DMS114 treated with DMSO at 0.1 percent for 48 hours (cell line): ENCODE data around the gene SLC12A1.

Source experiments
- DNase-seq: peaks from one replicate; lab custom pipeline; 2025; ENCODE audit not compliant: unreplicated experiment; lab: John Stamatoyannopoulos, UW

SLC12A1 gene

GRCh38 chr15:48205981-48206380 lies at the start of gene SLC12A1:
SLC12A1 (plus strand) TSS chr15:48206302; CDS start chr15:48207720, 1,418 bp downstream.
- no peak for DNase-seq

GRCh38 chr15:48168616-48169015 lies 37.5 kb upstream of the SLC12A1 start:
- no peak for DNase-seq

GRCh38 chr15:48170981-48171380 lies 35.1 kb upstream of the SLC12A1 start:
- DNase-seq, result no peak

GRCh38 chr15:48175126-48175525 lies 31.0 kb upstream of the SLC12A1 start:
- no peak for DNase-seq

- DNase-seq, result no peak
These were observed 30.0 kb upstream of the SLC12A1 start for GRCh38 chr15:48176112-48176511.

- no peak for DNase-seq
These were observed 29.1 kb upstream of the SLC12A1 start for GRCh38 chr15:48176957-48177356.

GRCh38 chr15:48177383-48177765 lies 28.7 kb upstream of the SLC12A1 start:
- peak; percentile 46 for DNase-seq

GRCh38 chr15:48177766-48178647 lies 28.1 kb upstream of the SLC12A1 start, which contains the start of gene MYEF2:
MYEF2 (minus strand) TSS chr15:48178295; CDS start chr15:48178237, 58 bp downstream.
- DNase-seq, result peak; percentile 65

- no peak for DNase-seq
These were observed 27.5 kb upstream of the SLC12A1 start for GRCh38 chr15:48178648-48178931.

GRCh38 chr15:48182749-48183148 lies 23.4 kb upstream of the SLC12A1 start:
- DNase-seq, result no peak

- no peak for DNase-seq
These were observed 20.6 kb upstream of the SLC12A1 start for GRCh38 chr15:48185529-48185928.

GRCh38 chr15:48186271-48186670 lies 19.8 kb upstream of the SLC12A1 start:
- no peak for DNase-seq

- DNase-seq, result no peak
These were observed 15.0 kb upstream of the SLC12A1 start for GRCh38 chr15:48190932-48191573.

- DNase-seq, result no peak
These were observed 14.4 kb upstream of the SLC12A1 start, which contains the start of gene CTXN2 for GRCh38 chr15:48191574-48192225. CTXN2 (plus strand) TSS chr15:48191665; CDS start chr15:48201301, 9,636 bp downstream.

GRCh38 chr15:48202068-48202467 lies 4.0 kb upstream of the SLC12A1 start:
- no peak for DNase-seq

- no peak for DNase-seq
These were observed 15.2 kb downstream of the SLC12A1 start for GRCh38 chr15:48221261-48221660.

- DNase-seq, result no peak
These were observed 15.8 kb downstream of the SLC12A1 start for GRCh38 chr15:48221885-48222284.

GRCh38 chr15:48222627-48223026 lies 16.5 kb downstream of the SLC12A1 start:
- no peak for DNase-seq

- DNase-seq, result no peak
These were observed 19.7 kb downstream of the SLC12A1 start for GRCh38 chr15:48225771-48226170.

GRCh38 chr15:48230498-48230897 lies 24.4 kb downstream of the SLC12A1 start:
- no peak for DNase-seq

- DNase-seq, result no peak
These were observed 27.1 kb downstream of the SLC12A1 start for GRCh38 chr15:48233246-48233645.

GRCh38 chr15:48239334-48239733 lies 33.2 kb downstream of the SLC12A1 start:
- no peak for DNase-seq
